Measurements from ENCODE around the gene PPA1.
"Not testable (repeated sequence)": the region's sequence is repeated elsewhere in the genome, so short reads cannot be mapped to it uniquely, and the experiment has no call there.

The PPA1 gene

DNA sequence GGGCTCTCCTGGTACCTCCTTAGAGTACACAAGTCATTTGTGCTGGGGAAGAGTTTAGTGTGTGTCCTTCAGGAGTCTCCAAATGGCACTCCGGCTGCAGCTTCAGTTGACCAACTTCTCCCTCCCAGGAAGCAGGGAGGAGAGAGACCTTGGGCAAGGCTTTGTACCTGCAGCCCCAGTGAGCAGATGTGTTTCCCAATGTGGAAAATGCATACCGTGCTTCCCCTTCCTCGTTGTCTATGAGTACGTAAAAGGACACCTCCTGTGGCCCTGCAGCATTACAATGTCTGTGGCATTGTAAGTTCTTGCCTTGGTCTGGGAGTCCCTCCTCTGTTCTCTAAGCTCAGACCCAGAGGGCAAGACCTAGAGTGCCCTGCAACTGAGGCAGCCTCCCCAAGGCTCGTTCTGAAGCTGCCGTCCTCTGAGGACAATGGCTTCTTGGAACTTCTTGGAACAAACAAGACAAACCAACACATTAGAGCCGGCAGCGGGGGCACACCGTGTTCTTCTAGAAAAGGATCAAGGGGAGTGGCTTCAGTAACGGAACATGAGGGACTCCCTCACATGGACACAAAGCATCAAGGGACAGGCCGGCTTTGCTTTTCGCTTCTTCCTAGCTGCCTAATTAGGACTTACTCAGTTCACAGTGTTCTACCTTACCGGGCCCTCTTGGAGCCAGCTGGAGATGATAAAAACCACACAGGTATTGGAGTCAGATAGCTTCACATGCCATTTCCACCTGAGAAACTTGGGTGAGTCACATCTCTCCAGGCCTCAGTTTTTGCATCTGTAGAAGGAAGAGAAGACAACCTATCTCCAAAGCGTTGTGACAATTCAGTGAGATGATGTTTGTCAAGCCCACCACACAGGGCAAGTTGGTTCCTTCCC, 20.9 kb upstream of the PPA1 start:
- no peak for DNase-seq

DNA sequence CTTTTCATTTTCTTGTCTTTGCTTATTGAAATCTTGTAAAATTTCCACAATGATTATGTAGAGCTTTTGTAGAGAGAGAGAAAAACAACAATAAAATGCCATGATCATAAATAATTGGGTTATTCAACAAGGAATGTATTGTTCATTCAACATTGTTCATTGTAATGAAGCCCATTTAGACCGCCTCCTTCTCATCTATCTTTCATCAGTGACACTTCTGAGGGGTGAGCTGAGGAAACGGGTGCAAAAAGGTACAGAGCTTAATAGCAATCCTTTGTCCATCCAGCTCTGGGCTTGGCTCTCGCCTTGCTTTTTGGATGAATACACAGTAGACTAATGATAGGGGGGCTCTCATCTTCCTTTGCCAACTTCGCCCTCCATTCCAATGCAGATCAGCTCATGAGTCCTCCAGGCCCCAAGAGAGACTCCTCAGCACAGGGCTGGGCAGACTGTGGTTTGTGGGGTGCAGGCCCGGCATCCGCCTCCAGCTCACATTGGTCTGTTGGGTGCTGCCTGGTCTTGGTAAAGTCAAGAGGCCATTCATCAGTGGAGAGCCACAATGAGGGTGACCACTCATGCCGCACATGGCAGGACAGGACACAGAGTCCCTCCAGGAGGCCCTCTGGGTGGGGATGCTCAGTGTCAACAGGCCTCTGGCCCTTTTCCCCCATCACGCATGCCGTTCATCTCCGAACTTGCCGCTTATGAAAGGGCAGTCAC, 17.9 kb upstream of the PPA1 start:
- no peak for DNase-seq

DNA sequence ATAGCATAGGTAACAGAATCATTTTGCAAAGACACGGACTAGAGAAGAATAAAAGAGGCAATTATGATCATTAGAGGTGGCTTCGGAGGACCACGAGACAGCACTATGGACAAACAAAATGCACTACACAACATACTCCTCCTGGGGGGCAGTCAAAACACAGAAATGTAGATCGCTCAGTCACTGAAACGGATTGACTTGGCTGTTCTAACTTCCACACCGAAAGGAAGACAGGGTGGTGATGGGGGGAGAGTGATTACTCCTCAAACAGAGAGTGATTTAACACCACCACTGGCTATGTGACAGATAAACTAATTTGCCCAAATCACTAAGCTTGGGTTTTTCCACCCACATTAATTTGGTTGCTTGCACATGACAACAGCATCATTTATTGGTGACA, 14.1 kb upstream of the PPA1 start:
- DNase-seq: no peak

GRCh38 chr10:70241081-70241480, 7.9 kb upstream of the PPA1 start:
- no peak for DNase-seq

- not testable (repeated sequence) for DNase-seq
Observed at GRCh38 chr10:70239986-70240385, 6.8 kb upstream of the PPA1 start.

GRCh38 chr10:70239077-70239976, 6.1 kb upstream of the PPA1 start:
- DNase-seq: not testable (repeated sequence)

DNA sequence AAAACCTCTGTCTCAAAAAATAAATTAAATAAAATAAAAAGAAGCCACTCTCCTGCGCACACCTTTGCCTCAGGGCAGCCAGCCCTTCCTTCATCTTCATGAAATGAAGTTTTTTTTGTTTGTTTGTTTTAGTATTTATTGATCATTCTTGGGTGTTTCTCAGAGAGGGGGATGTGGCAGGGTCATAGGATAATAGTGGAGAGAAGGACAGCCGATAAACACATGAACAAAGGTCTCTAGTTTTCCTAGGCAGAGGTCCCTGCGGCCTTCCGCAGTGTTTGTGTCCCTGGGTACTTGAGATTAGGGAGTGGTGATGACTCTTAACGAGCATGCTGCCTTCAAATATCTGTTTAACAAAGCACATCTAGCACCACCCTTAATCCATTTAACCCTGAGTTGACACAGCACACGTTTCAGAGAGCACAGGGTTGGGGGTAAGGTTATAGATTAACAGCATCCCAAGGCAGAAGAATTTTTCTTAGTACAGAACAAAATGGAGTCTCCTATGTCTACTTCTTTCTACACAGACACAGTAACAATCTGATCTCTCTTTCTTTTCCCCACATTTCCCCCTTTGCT, 4.8 kb upstream of the PPA1 start:
- not testable (repeated sequence) for DNase-seq

DNA sequence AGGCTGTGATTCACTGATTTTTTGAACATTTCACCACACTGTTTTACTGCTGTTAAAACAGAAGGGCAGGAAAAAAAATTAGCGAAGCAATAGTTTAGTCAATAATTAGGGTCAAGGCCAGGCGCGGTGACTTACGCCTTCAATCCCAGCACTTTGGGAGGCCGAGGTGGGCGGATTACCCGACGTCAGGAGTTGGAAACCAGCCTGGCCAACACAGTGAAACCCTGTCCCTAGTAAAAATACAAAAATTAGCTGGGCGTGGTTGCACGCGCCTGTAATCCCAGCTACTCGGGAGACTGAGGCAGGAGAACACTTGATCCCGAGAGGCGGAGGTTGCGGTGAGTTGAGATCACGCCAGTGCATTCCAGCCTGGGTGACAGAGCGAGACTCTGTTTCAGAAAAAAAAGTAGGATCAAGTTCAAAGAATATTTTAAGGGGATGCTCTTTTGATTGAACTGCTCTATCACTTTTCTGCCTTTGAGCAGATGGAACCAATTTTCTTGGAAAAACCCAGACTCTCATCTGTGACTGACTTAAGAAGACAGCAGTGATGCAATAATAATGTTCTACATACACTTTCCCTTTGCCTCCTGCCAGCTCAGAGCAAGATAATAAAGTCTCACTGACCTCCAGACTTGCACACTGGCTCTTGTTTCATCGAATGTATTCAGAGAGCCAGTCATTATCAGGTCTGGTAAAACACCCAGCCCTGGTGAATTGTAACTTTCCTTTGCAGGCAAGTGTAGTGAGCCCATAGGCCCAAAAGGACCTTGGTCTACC, 1.6 kb upstream of the PPA1 start:
- DNase-seq: no peak

- no peak for DNase-seq
Observed at GRCh38 chr10:70233939-70234300, 691 bp upstream of the PPA1 start.

GRCh38 chr10:70232859-70233108, 445 bp downstream of the PPA1 start:
- DNase-seq: no peak

DNA sequence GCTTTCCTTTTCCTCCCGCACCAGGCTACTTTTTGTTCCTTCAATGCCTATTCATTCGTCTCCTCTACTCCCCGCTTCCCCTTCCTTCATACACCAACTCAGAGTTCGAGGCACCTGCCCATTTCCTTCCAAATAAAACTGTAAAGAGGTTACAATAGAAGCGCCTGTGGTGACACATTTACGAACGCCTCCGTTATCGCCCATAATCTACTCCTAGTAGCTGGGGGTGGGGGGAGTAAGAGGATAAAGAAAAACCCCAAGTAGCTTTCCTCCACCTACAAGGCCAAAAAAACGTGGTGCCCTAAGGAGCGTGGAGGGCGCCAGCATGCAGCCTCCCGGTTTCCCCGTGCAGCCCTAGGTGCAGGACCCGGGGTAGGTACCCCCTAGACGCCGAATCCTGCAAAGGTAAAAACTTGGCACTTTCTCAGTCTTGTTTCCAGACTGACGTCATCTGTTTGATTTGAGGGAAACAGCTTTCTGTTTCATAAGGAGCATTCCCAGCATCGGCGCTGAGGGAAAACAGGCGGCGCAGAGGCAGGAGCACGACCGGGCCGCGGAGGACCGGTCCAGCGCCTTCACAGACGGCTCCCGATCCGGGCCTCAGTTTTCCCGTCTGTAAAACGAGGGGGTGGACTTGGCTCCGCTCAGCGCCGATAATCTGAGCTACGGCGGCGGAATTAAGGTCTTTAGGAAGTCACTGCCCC, 922 bp downstream of the PPA1 start:
- DNase-seq: peak in 1 of 2 experiments; percentile 2

DNA sequence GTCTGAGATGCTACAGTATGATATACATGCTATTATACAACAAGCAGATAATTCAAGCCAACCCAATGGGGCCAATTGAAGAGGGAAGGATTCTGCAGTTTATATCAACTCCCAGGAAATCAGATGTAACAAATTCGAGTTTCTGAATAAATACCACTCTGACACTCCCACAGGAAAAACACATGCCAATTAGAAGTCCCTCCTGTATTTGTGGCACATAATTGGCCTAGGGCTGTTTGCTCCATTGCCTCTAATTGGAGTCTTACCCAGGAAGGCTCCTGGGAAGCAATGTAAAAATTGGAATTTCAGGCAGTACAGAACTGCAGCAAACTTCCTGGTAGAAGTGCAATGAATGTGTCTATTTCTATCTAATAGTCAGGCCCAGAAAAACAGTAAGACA, 4.7 kb downstream of the PPA1 start:
- DNase-seq: no peak

- no peak for DNase-seq
Observed at GRCh38 chr10:70227548-70228320, 5.5 kb downstream of the PPA1 start.

DNA sequence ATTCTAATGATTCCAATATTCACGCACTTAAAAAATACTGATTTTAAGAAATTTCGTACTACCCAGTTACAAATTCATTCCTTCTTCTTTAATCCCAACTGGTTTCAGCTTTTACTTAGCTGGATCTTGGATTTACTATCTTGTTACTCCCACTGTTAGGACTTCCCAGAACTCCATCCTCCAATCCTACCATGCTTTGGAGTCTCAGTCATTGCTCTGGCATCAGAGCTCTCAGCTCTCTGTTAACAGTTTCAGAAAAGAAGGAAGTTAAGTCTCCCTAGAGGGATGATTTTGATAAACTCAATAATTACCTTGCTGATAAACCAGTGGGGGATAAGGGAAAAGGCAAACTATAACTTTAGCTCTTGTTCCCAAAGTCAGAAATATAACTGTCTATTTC, 9.5 kb downstream of the PPA1 start:
- DNase-seq: no peak

DNA sequence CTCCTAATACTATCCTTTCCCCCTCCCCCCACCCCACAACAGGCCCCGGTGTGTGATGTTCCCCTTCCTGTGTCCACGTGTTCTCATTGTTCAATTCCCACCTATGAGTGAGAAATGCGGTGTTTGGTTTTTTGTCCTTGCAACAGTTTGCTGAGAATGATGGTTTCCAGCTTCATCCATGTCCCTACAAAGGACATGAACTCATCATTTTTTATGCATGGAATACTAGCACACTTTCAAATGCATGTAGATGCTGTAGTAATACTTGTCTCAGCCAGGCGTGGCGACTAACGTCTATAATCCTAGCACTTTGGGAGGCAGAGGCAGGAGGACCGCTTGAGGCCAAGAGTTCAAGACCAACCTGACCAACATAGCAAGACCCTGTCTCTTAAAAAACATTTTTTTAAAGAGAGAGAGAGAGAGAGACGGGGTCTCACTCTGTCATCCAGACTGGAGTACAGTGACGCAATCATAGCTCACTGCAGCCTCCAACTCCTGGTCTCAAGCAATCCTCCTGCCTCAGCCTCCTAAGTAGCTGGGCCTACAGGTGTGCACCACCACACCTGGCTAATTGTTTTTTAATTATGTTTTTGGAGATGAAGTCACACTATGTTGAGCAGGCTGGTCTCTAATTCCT, 10.3 kb downstream of the PPA1 start:
- DNase-seq: not testable (repeated sequence)

GRCh38 chr10:70222340-70222794, 10.9 kb downstream of the PPA1 start:
- DNase-seq: no peak

DNA sequence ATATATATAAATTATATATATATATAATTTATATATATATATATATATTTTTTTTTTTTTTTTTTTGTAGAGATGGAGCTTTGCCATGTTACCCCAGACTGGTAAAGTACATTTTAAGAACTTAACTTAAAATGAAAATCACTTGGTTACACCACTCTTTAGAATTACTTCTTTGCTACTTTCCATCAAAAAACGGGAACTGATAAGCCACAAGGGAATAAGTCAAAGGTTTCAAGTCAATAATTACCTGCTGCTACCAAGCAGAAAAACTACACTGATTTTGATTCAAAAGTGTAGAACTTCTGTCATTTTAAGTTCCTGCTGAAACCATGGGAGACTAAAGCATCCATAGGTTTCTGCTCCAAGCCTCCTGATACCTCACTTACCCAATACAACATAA, 12.2 kb downstream of the PPA1 start:
- no peak for DNase-seq

DNA sequence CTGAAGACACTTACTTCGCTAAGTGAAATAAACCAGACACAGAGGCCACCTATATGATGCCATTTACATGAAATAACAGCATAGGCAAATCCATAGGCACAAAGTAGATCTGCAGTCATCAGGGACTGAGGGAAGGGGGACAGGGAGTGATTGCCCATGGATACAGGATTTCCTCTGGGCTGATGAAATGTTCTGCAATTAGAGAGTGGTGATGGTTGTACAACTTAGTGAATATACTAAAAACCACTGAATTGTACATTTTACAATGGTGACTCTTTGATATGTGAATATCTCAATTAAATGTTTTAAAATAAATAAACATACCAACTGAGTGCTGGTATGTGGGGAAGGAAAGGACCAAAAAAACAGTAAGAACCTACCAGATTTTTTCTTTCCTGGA, 20.4 kb downstream of the PPA1 start:
- DNase-seq: no peak

DNA sequence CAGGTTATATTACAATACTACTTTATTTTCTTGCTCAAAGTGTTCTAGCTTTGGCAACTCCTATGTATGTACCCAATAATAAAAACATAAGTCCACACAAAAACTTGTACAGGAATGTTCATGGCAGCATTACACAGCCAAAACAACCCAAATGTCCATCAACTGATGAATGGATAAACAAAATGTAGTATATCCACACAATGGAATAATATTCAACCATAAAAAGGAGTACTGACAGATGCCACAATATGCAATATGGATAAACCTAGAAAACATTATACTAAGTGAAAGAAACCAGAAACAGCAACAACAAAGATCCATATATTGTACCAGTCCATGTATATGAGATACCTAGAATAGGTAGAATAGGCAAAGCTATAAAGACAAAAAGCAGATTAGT, 21.0 kb downstream of the PPA1 start:
- DNase-seq: no peak

- no peak for DNase-seq
Observed at GRCh38 chr10:70206762-70207161, 26.5 kb downstream of the PPA1 start.
